Ovary (tissue), 9 donors: Measurements from ENCODE around the gene LAMTOR5. TPM values are rescaled to one million over a fixed set of nuclear protein-coding genes. Genes with fewer than 3 reads are reported as not detected.
A peak's percentile ranks its signal among the peaks of the same experiment; 100 is the strongest.

ENCODE experiments used
- DNase-seq, 5 donors: peaks; one replicate each; pipeline ENCODE4 v3.0.0-alpha.2; 2019 to 2020
- H3K27ac ChIP-seq, 2 donors: fragments of 200-600 bp; one replicate each; pipeline versions ENCODE4 v1.5.1 to v1.8.0; 2019 to 2022
- H3K27me3 ChIP-seq: fragments of 200-600 bp; one replicate; pipeline ENCODE4 v1.8.0; 2022
- H3K36me3 ChIP-seq: fragments of 200-600 bp; sonication (generic); one replicate; pipeline ENCODE4 v1.5.1; 2019
- H3K4me1 ChIP-seq: one replicate; pipeline ENCODE4 v1.8.1; 2013; ENCODE audit warnings: mild to moderate bottlenecking, moderate library complexity; ENCODE audit not compliant: insufficient read depth
- H3K4me3 ChIP-seq: fragments of 200-600 bp; sonication (generic); one replicate; pipeline ENCODE4 v1.5.1; 2017
- H3K9me3 ChIP-seq, 2 donors: fragments of 200-600 bp in 1 of 2; sonication (generic) in 1 of 2; one replicate each; pipeline versions ENCODE4 v1.5.1 to v1.8.1; 2013 to 2019; ENCODE audit warnings: mild to moderate bottlenecking in 1 of 2, moderate library complexity in 1 of 2
- EP300 ChIP-seq: sonication (generic); formaldehyde crosslinking; IDR thresholded peaks from one replicate; pipeline ENCODE4 v1.6.1; 2017; ENCODE audit warnings: antibody characterized with exemption
- POLR2A ChIP-seq: fragments of 450-650 bp; IDR thresholded peaks from one replicate; pipeline ENCODE4 v1.6.1; 2017; ENCODE audit warnings: antibody characterized with exemption, mild to moderate bottlenecking, moderate library complexity
- WGBS, 3 donors: extraction: QIAGEN DNeasy Blood & Tissue Kit in 1 of 3; methylation state at CpG; one replicate each; pipeline versions ENCODE4 v1.1.5 to v1.1.7; 2013 to 2017; 5-methylcytosine and 5-hydroxymethylcytosine counted together
- intact Hi-C, 4 donors: fragments of 100-400 bp; cut with DNase I; formaldehyde crosslinking; loops; one replicate each; pipeline versions ENCODE4 v1.11.0 to v1.15.1; 2022 to 2023
- polyA plus RNA-seq, 2 donors: library from polyadenylated mRNA; stranded (reverse); fragments of 200-250 nt in 1 of 2; fragments of 350-450 nt in 1 of 2; fragmentation: Illumina TruSeq in 1 of 2; extraction: RNeasy Lipid Tissue Mini Kit (QIAGEN cat#74804) in 1 of 2; gene quantifications; one replicate each; pipeline ENCODE4 v1.2.3, GENCODE V29; 2013 to 2014
- total RNA-seq, 7 donors: library from RNA; depleted of rRNA in 2 of 7; stranded (reverse); fragments of >200 nt in 2 of 7; fragmentation: NEBNext Ultra II Directional in 3 of 7; extraction: Animal tissue kit (Norgen Biotek cat#: 25700) in 3 of 7; gene quantifications; one replicate each; pipeline versions ENCODE4 v1.1.0 to v1.2.4, GENCODE V29; 2016 to 2023
- TF ChIP-seq, protein P1 (sequence below), 3 donors: fragments of 450-650 bp in 2 of 3; fragments of 200-600 bp in 1 of 3; IDR thresholded peaks; one replicate each; pipeline versions ENCODE4 v1.5.1 to v1.8.0; 2016 to 2022; ENCODE audit warnings: antibody characterized with exemption in 3 of 3, mild to moderate bottlenecking in 1 of 3
- donor health status: DM: no; HTN: no; CAD: no; lungs with moderate emphysema.
- donor health status: DM: no; HTN: no; CAD: no.
- donor health status: Bipolar disorder and iron deficiency.
- donor health status: DM: yes; HTN: yes; CAD: no.
- donor health status: DM: no; HTN: no; CAD: no.
- donor health status: DM: yes; HTN: yes; CAD: no.

The LAMTOR5 gene
- total and polyA plus RNA-seq, 9 donors = 103 to 265 (median 124) TPM

DNA sequence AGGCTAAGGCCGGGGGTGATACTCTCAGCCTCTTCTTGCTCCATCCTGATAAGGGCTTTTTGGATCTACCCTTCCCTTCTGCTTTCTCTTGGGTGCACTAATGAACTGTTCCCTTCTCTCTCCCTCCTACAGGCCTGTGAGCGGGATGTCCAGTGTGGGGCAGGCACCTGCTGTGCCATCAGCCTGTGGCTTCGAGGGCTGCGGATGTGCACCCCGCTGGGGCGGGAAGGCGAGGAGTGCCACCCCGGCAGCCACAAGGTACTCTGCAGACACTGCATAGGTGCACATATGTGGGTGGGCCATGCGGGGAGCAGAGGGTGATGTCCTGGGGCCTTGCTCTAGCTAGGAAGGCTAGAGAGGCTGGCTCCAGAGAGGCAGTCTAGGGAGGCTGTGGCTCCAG, 46.3 kb upstream of the LAMTOR5 start:
- Histone ChIP-seq H3K4me1 (peaks cover 17% of the 10 kb centered on the region), H3K27me3 (no peaks in the 10 kb centered on the region), H3K9me3 (no peaks in the 10 kb centered on the region), H3K4me3 (no peak overlapping the region), H3K36me3 (no peaks in the 10 kb centered on the region), H3K27ac (peak overlapping the region in 1 of 2 donors; percentile 72)
- intact Hi-C loops = loop anchor here in 1 of 4 donors (10.0 kb wide), 1 partner anchor 139 kb away; no protein-coding TSS in a partner anchor
- 95 to 97% (median 95%) methylated on average over 9 of the region's 9 CpGs for WGBS, 3 donors
- TF ChIP-seq EP300 = no peak
- TF ChIP-seq, protein P1, sequence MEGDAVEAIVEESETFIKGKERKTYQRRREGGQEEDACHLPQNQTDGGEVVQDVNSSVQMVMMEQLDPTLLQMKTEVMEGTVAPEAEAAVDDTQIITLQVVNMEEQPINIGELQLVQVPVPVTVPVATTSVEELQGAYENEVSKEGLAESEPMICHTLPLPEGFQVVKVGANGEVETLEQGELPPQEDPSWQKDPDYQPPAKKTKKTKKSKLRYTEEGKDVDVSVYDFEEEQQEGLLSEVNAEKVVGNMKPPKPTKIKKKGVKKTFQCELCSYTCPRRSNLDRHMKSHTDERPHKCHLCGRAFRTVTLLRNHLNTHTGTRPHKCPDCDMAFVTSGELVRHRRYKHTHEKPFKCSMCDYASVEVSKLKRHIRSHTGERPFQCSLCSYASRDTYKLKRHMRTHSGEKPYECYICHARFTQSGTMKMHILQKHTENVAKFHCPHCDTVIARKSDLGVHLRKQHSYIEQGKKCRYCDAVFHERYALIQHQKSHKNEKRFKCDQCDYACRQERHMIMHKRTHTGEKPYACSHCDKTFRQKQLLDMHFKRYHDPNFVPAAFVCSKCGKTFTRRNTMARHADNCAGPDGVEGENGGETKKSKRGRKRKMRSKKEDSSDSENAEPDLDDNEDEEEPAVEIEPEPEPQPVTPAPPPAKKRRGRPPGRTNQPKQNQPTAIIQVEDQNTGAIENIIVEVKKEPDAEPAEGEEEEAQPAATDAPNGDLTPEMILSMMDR (IDR thresholded peaks at IDR 0.05) = no peak
- TF ChIP-seq POLR2A = no peak
- no peak for DNase-seq

- no peaks in the 10 kb centered on the region for H3K27me3 ChIP-seq
- DNase-seq = no peak
- intact Hi-C loops = loop anchor here in 1 of 4 donors (10.0 kb wide), 1 partner anchor 138 kb away; no protein-coding TSS in a partner anchor
- WGBS, 3 donors = 37 to 54% (median 48%) methylated on average over 7 of the region's 7 CpGs
- H3K4me1 ChIP-seq = peaks cover 14% of the 10 kb centered on the region
- no peaks in the 10 kb centered on the region for H3K36me3 ChIP-seq
- no peak overlapping the region for H3K4me3 ChIP-seq
- TF ChIP-seq POLR2A = no peak
- TF ChIP-seq, protein P1 (IDR thresholded peaks at IDR 0.05) = no peak
- H3K27ac ChIP-seq = peak overlapping the region; percentile 52 to 72
- H3K9me3 ChIP-seq = no peaks in the 10 kb centered on the region
Measured at GRCh38 chr1:110452330-110452729, 44.8 kb upstream of the LAMTOR5 start.

GRCh38 chr1:110450929-110451328, 43.4 kb upstream of the LAMTOR5 start, which contains the start of gene PROK1:
Gene PROK1, plus strand, starts transcription at chr1:110451149. Its CDS starts 68 bp downstream, at chr1:110451217.
- peaks cover 12% of the 10 kb centered on the region for H3K4me1 ChIP-seq
- peak within 1 kb of the TSS; percentile 62 to 72 for H3K27ac ChIP-seq
- WGBS, 3 donors = 35 to 44% (median 40%) methylated on average over 8 of the region's 8 CpGs
- intact Hi-C loops = loop anchor here in 1 of 4 donors (10.0 kb wide), 1 partner anchor 136 kb away; no protein-coding TSS in a partner anchor
- no peaks in the 10 kb centered on the region for H3K9me3 ChIP-seq
- H3K27me3 ChIP-seq = no peaks in the 10 kb centered on the region
- no peak within 1 kb of the TSS for H3K4me3 ChIP-seq
- no peaks in the 10 kb centered on the region for H3K36me3 ChIP-seq
- TF ChIP-seq EP300 = no peak
- TF ChIP-seq, protein P1 (IDR thresholded peaks at IDR 0.05) = no peak
- no peak for TF ChIP-seq POLR2A
- DNase-seq = peak in 4 of 5 donors; percentile 52 to 65 (median 57)

- Histone ChIP-seq H3K9me3 (no peaks in the 10 kb centered on the region), H3K4me3 (no peak overlapping the region), H3K27ac (peak overlapping the region in 1 of 2 donors; percentile 72), H3K36me3 (no peaks in the 10 kb centered on the region), H3K4me1 (peaks cover 12% of the 10 kb centered on the region), H3K27me3 (no peaks in the 10 kb centered on the region)
- no peak for DNase-seq
- TF ChIP-seq EP300 (no peak), POLR2A (peak; percentile 11)
- WGBS, 3 donors = 68 to 70% (median 68%) methylated on average over 12 of the region's 12 CpGs
- intact Hi-C loops = loop anchor here in 1 of 4 donors (10.0 kb wide), 1 partner anchor 135 kb away; no protein-coding TSS in a partner anchor
Measured at GRCh38 chr1:110449661-110450651, 42.5 kb upstream of the LAMTOR5 start.
